ENCODE data around the gene SLC39A5. TPM values are rescaled to one million over a fixed set of nuclear protein-coding genes. Genes with fewer than 3 reads are reported as not detected.
"Not testable (repeated sequence)": the region's sequence is repeated elsewhere in the genome, so short reads cannot be mapped to it uniquely, and the experiment has no call there.

Gene SLC39A5
- total RNA-seq, 1 donor from 2014 or later, result 0.76 TPM

DNA sequence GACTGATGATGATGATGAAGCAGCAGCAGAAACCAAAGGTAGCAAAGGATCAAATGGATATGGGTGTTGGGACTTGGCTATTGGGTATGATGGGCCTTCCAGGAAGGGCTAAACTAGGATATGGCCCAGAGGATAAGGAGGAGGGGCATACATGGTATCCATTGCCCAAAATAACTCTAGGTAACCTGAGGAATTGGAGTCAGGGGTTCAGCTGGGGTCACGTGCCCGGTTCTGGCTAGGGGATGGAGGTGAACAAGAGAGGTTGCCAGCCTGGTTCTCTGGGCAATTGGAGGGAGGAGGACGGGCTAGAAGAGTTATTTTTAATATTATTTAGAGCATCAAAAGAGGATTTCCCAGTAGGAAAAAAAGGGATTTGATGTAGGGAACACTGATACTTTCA lies 31.1 kb downstream of the SLC39A5 start:
- Mint-ChIP-seq H3K27me3 (ENCODE audit: low read depth) (no peaks in the 10 kb centered on the region), H3K4me1 (peaks cover 16% of the 10 kb centered on the region), H3K4me3 (no peak overlapping the region), H3K36me3 (peaks cover 4% of the 10 kb centered on the region), H3K9me3 (no peaks in the 10 kb centered on the region), H3K27ac (no peak overlapping the region)
- TF ChIP-seq, protein P1, sequence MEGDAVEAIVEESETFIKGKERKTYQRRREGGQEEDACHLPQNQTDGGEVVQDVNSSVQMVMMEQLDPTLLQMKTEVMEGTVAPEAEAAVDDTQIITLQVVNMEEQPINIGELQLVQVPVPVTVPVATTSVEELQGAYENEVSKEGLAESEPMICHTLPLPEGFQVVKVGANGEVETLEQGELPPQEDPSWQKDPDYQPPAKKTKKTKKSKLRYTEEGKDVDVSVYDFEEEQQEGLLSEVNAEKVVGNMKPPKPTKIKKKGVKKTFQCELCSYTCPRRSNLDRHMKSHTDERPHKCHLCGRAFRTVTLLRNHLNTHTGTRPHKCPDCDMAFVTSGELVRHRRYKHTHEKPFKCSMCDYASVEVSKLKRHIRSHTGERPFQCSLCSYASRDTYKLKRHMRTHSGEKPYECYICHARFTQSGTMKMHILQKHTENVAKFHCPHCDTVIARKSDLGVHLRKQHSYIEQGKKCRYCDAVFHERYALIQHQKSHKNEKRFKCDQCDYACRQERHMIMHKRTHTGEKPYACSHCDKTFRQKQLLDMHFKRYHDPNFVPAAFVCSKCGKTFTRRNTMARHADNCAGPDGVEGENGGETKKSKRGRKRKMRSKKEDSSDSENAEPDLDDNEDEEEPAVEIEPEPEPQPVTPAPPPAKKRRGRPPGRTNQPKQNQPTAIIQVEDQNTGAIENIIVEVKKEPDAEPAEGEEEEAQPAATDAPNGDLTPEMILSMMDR (IDR thresholded peaks at IDR 0.05; ENCODE audit: unreplicated experiment), result no peak
- no peak for DNase-seq (ENCODE audit: low spot score in 2 of 2, unreplicated experiment in 2 of 2)

DNA sequence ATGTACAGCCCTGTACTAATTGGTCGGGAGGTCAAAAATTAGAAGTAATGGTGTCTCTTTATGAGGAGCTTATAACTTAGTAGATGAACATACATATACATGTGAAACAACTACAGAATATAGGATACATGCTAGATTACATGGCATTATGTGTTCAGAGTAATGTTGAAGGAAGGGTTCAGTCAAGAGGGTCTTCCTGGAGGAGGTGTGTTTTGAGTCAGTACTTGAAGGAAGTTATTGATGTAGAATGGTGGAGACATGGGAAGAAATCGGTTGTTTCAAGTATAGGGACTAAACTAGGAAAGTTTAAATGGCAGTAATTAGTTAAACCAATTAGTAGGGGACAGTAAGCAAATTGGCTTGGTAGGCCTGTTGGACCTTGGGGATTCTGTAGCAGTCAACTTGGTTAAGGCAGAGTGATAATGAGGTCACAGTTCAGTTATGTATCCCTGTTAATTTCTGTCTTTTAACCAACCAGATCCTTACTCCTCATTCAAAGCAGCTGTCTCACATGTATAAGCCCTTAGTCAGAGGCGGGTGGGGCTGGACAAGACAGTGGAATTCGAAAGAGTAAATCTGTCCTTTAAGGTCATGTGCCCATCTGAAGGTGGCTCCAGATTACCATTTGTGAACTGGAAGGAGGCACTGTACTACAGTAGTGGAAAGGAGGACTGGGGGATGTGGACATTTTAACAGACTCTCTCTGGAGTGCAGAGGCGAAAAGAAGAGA lies 31.8 kb downstream of the SLC39A5 start:
- peaks cover 19% of the 10 kb centered on the region for H3K4me1 Mint-ChIP-seq
- no peaks in the 10 kb centered on the region for H3K9me3 Mint-ChIP-seq
- H3K4me3 Mint-ChIP-seq, result no peak overlapping the region
- H3K36me3 Mint-ChIP-seq, result no peaks in the 10 kb centered on the region
- TF ChIP-seq, protein P1 (IDR thresholded peaks at IDR 0.05; ENCODE audit: unreplicated experiment), result no peak
- no peaks in the 10 kb centered on the region for H3K27me3 Mint-ChIP-seq (ENCODE audit: low read depth)
- no peak overlapping the region for H3K27ac Mint-ChIP-seq
- no peak for DNase-seq (ENCODE audit: low spot score in 2 of 2, unreplicated experiment in 2 of 2)

DNA sequence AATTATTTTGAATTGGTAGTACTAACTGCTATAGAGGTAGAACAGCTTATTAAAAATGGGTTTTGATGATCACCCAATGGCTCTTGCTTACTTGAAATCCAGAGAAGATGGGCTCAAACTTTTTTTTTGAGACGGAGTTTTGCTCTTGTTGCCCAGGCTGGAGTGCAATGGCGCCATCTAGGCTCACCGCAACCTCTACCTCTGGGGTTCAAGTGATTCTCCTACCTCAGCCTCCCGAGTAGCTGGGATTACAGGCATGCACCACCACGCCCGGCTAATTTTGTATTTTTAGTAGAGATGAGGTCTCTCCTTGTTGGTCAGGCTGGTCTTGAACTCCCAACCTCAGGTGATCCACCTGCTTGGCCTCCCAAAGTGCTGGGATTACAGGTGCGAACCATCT lies 33.1 kb downstream of the SLC39A5 start:
- not testable (repeated sequence) for H3K27me3 Mint-ChIP-seq (ENCODE audit: low read depth); H3K4me3 Mint-ChIP-seq; H3K9me3 Mint-ChIP-seq; H3K27ac Mint-ChIP-seq; DNase-seq (ENCODE audit: low spot score in 2 of 2, unreplicated experiment in 2 of 2); H3K36me3 Mint-ChIP-seq
- peaks cover 15% of the 10 kb centered on the region for H3K4me1 Mint-ChIP-seq

DNA sequence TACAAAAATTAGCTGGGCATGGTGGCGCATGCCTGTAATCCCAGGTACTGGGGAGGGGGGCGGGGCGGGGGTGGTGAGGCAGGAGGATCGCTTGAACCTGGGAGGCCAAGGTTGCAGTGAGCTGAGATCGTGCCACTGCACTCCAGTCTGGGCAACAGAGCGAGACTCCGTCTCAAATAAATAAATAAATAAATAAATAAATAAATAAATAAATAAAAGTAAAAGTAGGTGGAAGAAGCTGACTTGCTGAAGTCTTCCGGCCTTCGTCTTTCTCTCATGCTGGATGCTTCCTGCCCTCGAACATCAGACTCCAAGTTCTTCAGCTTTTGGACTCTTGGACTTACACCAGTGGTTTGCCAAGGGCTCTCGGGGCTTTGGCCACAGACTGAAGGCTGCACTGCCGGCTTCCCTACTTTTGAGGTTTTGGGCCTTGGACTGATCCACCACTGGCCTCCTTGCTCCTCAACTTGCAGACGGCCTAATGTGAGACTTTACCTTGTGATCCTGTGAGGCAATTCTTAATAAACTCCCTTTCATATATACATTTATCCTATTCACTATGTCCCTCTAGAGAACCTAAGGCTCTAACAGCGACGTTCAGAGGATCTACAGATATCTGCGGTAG lies 36.3 kb downstream of the SLC39A5 start:
- DNase-seq (ENCODE audit: low spot score in 2 of 2, unreplicated experiment in 2 of 2); H3K27me3 Mint-ChIP-seq (ENCODE audit: low read depth); H3K9me3 Mint-ChIP-seq; H3K36me3 Mint-ChIP-seq; H3K4me1 Mint-ChIP-seq: not testable (repeated sequence)
- peak overlapping the region; percentile 92 for H3K4me3 Mint-ChIP-seq
- peak overlapping the region; percentile 87 for H3K27ac Mint-ChIP-seq

DNA sequence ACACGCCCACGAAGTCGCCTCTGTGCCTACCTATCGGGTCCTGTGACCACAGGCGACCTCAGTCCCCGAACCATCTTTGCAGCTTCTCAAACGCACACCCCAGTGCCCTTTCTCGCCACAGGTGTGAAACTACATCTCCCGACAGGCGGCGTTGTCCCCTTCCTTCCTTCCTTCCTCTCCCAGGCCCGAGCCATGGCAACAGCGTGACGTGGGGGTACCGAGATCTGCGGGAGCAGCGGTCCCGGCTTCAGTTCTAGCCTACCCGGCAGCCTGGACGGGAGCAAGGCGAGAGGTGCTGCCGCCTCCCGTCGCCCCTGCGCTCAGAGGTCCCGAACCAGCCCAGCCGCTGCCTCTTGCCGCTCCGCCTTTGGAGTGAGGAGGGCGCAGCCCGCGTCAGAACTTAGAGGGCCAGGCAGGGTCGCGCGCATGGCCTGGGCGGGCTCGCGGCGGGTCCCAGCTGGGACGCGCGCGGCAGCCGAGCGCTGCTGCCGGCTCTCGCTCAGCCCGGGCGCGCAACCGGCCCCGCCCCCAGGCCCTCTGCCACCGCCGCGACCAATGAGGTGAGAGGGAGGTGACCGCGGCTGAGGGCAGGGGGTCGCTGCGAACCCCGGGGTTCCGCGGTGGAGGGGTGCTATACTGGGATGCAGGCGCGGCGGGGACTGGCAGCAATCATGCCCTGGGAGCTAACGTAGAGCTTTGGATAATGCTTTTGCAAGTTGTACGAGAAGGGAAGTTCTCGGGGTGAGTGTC lies 37.0 kb downstream of the SLC39A5 start, which contains the start of gene COQ10A:
Gene COQ10A, plus strand, starts transcription at position 250 of the 750 bp plus-strand sequence. Its CDS starts 177 bp downstream, at position 427.
- Mint-ChIP-seq H3K4me1 (peaks cover 8% of the 10 kb centered on the region), H3K27me3 (ENCODE audit: low read depth) (no peaks in the 10 kb centered on the region), H3K9me3 (no peaks in the 10 kb centered on the region), H3K36me3 (peaks cover 10% of the 10 kb centered on the region), H3K27ac (peak within 1 kb of the TSS; percentile 87), H3K4me3 (peak within 1 kb of the TSS; percentile 92)
- TF ChIP-seq, protein P1 (IDR thresholded peaks at IDR 0.05; ENCODE audit: unreplicated experiment), result peak; percentile 47
- peak; percentile 63 to 85 for DNase-seq (ENCODE audit: low spot score in 2 of 2, unreplicated experiment in 2 of 2)

DNA sequence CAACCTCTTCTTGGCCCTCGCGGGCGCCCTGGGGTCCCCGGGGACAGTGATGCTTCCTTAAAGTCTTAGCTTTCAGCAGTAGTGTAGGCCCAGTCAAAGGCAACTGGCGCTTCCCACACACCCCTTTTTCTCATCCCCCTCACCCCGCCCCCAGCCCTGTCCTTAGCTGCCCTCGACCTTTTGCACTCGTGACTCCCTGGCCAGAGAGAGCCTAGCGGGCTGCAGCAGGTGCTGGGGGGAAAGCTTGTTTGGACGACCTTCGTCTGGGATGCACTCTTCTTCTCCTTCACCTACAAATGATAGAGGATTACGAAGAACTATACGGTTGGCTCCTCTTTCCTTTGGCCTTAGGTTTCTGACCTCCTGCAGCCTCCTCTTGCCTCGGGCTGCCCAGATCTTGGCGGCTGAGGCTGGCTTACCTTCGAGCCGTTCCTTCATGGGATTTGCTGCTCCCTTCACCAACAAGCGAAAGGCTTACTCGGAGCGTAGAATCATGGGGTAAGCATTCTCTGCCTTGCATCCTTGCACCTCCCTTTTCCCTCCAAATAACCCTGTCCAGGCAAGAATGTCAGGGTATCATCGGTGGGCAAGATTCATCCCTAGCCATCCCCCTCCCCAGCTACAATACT lies 37.7 kb downstream of the SLC39A5 start:
- Mint-ChIP-seq H3K27me3 (ENCODE audit: low read depth) (no peaks in the 10 kb centered on the region), H3K4me1 (peaks cover 8% of the 10 kb centered on the region), H3K4me3 (peak overlapping the region; percentile 72), H3K36me3 (peaks cover 10% of the 10 kb centered on the region), H3K27ac (peak overlapping the region; percentile 34), H3K9me3 (no peaks in the 10 kb centered on the region)
- DNase-seq (ENCODE audit: low spot score in 2 of 2, unreplicated experiment in 2 of 2), result no peak
- TF ChIP-seq, protein P1 (IDR thresholded peaks at IDR 0.05; ENCODE audit: unreplicated experiment), result no peak
